ENCODE results near the gene LVRN.
"Not testable (repeated sequence)": the region's sequence is repeated elsewhere in the genome, so short reads cannot be mapped to it uniquely, and the experiment has no call there.

LVRN gene

GRCh38 chr5:115962239-115962564, at the start of gene LVRN:
Gene LVRN, plus strand, starts transcription at chr5:115962475. Its CDS starts 143 bp downstream, at chr5:115962618.
- DNase-seq, result no peak

- DNase-seq, result not testable (repeated sequence)
Observed at GRCh38 chr5:115913623-115914400, 48.5 kb upstream of the LVRN start.

GRCh38 chr5:115920171-115920725, 42.0 kb upstream of the LVRN start:
- no peak for DNase-seq

- DNase-seq, result not testable (repeated sequence)
Observed at GRCh38 chr5:115928578-115929407, 33.5 kb upstream of the LVRN start.

GRCh38 chr5:115930171-115930570, 32.1 kb upstream of the LVRN start:
- DNase-seq, result not testable (repeated sequence)

- no peak for DNase-seq
Observed at GRCh38 chr5:115930630-115931337, 31.5 kb upstream of the LVRN start.

- no peak for DNase-seq
Observed at GRCh38 chr5:115932991-115933390, 29.3 kb upstream of the LVRN start.

- no peak for DNase-seq
Observed at GRCh38 chr5:115934388-115934974, 27.8 kb upstream of the LVRN start.

GRCh38 chr5:115936031-115936430, 26.2 kb upstream of the LVRN start:
- DNase-seq, result no peak

GRCh38 chr5:115939059-115939458, 23.2 kb upstream of the LVRN start:
- DNase-seq, result no peak

GRCh38 chr5:115940080-115940810, 22.0 kb upstream of the LVRN start:
- DNase-seq, result no peak

GRCh38 chr5:115941051-115941675, 21.1 kb upstream of the LVRN start:
- DNase-seq, result no peak

- no peak for DNase-seq
Observed at GRCh38 chr5:115944501-115944900, 17.8 kb upstream of the LVRN start.

GRCh38 chr5:115946655-115947054, 15.6 kb upstream of the LVRN start:
- no peak for DNase-seq

- no peak for DNase-seq
Observed at GRCh38 chr5:115947260-115947659, 15.0 kb upstream of the LVRN start.

GRCh38 chr5:115948091-115948534, 14.2 kb upstream of the LVRN start:
- no peak for DNase-seq

- DNase-seq, result no peak
Observed at GRCh38 chr5:115949096-115949495, 13.2 kb upstream of the LVRN start.

- no peak for DNase-seq
Observed at GRCh38 chr5:115952588-115952987, 9.7 kb upstream of the LVRN start.

- no peak for DNase-seq
Observed at GRCh38 chr5:115954144-115954543, 8.1 kb upstream of the LVRN start.

- DNase-seq, result no peak
Observed at GRCh38 chr5:115956957-115957356, 5.3 kb upstream of the LVRN start.

All from activated CD4-positive, alpha-beta T cell treated with anti-CD3 and anti-CD28 coated beads, Interleukin-2, Interleukin-6, amounts not matched to agents 100 ng/mL and 50 ng/mL, durations not matched to agents 16 hours and 8 hours (primary cell).